Measurements from ENCODE around the gene LGALS7. TPM values are rescaled to one million over a fixed set of nuclear protein-coding genes. Genes with fewer than 3 reads are reported as not detected.

The LGALS7 gene
- total RNA-seq (2022; extraction: Qiagen RNA extraction), result 0.31 to 0.54 TPM (median 0.32 TPM) in 3 of 5 replicates, not detected in the others

GRCh38 chr19:38773469-38774177 lies at the start of gene LGALS7:
LGALS7 (minus strand) TSS chr19:38773517; CDS start chr19:38773492, 25 bp downstream.

GRCh38 chr19:38812841-38813320 lies 39.6 kb upstream of the LGALS7 start, which contains the start of gene LGALS4:
LGALS4 (minus strand) TSS chr19:38812945; CDS start chr19:38812886, 59 bp downstream.

GRCh38 chr19:38788478-38789243 lies 15.3 kb upstream of the LGALS7 start, which contains the start of gene LGALS7B:
LGALS7B (plus strand) TSS chr19:38789200; CDS start chr19:38789227, 27 bp downstream.

GRCh38 chr19:38744298-38744681 lies 29.0 kb downstream of the LGALS7 start, which contains the start of gene CAPN12:
CAPN12 (minus strand) TSS chr19:38744474; CDS start chr19:38744165, 309 bp downstream.

Other genes starting within 250 kb of the LGALS7 start
- gene MAP4K1, start 155.6 kb downstream of the LGALS7 start, total RNA-seq (2022; extraction: Qiagen RNA extraction), result 0.50 to 1.0 TPM (median 0.92 TPM) in 5 replicates
- gene EIF3K, start 154.3 kb downstream of the LGALS7 start, total RNA-seq (2022; extraction: Qiagen RNA extraction), result 671 to 1,000 TPM (median 735 TPM) in 5 replicates
- gene ACTN4, start 125.9 kb downstream of the LGALS7 start, total RNA-seq (2022; extraction: Qiagen RNA extraction), result 840 to 1,278 TPM (median 1,154 TPM) in 5 replicates
- 5.0 to 6.7 TPM (median 6.2 TPM) in 5 replicates for gene CAPN12, start 29.0 kb downstream of the LGALS7 start, total RNA-seq (2022; extraction: Qiagen RNA extraction)
- 0.39 to 0.48 TPM in 2 of 5 replicates, not detected in the others for gene LGALS7B, start 15.7 kb upstream of the LGALS7 start, total RNA-seq (2022; extraction: Qiagen RNA extraction)
- gene LGALS4, start 39.4 kb upstream of the LGALS7 start, total RNA-seq (2022; extraction: Qiagen RNA extraction), result 0.18 to 0.65 TPM (median 0.42 TPM) in 5 replicates
- 275 to 383 TPM (median 296 TPM) in 5 replicates for gene ECH1, start 58.3 kb upstream of the LGALS7 start, total RNA-seq (2022; extraction: Qiagen RNA extraction)
- gene HNRNPL, start 76.5 kb upstream of the LGALS7 start, total RNA-seq (2022; extraction: Qiagen RNA extraction), result 324 to 352 TPM (median 346 TPM) in 5 replicates
- gene RINL, start 104.8 kb upstream of the LGALS7 start, total RNA-seq (2022; extraction: Qiagen RNA extraction), result 2.2 to 3.1 TPM (median 2.8 TPM) in 5 replicates
- 34.1 to 39.6 TPM (median 36.7 TPM) in 5 replicates for gene SIRT2, start 126.1 kb upstream of the LGALS7 start, total RNA-seq (2022; extraction: Qiagen RNA extraction)
- gene NFKBIB, start 126.5 kb upstream of the LGALS7 start, total RNA-seq (2022; extraction: Qiagen RNA extraction), result 64.4 to 131 TPM (median 110 TPM) in 5 replicates
- 0.45 to 1.2 TPM (median 0.98 TPM) in 5 replicates for gene CCER2, start 138.7 kb upstream of the LGALS7 start, total RNA-seq (2022; extraction: Qiagen RNA extraction)
- 46.2 to 64.3 TPM (median 58.8 TPM) in 5 replicates for gene SARS2, start 157.2 kb upstream of the LGALS7 start, total RNA-seq (2022; extraction: Qiagen RNA extraction)
- 209 to 341 TPM (median 295 TPM) in 5 replicates for gene MRPS12, start 157.4 kb upstream of the LGALS7 start, total RNA-seq (2022; extraction: Qiagen RNA extraction)
- gene FBXO17, start 202.2 kb upstream of the LGALS7 start, total RNA-seq (2022; extraction: Qiagen RNA extraction), result 66.9 to 93.7 TPM (median 87.1 TPM) in 5 replicates